HCT116 (cell line): ENCODE results near the gene HOXD11. TPM values are rescaled to one million over a fixed set of nuclear protein-coding genes. Genes with fewer than 3 reads are reported as not detected.

ENCODE experiments used
- ATAC-seq: fragments of 200-7000 bp; cut with Tn5 transposase; 2 replicates; pipeline ENCODE4 v1.9.1; 2020; ENCODE audit warnings: mild to moderate bottlenecking, moderate library complexity
- BruUV-seq: library from RNA; stranded (reverse); fragments of 400-500 nt; replicated peaks from 2 replicates; lab custom pipeline; 2021; lab: Mats Ljungman, UMichigan
- CTCF ChIA-PET: fragments of 300-600 bp; sonication (Branson Sonifier 250); formaldehyde crosslinking; loops from one replicate; lab custom pipeline; 2021; ENCODE audit warnings: antibody characterized with exemption; lab: Charles Lee
- POLR2A ChIA-PET: fragments of 300-600, 350-600 bp; sonication (Branson Sonifier 250); formaldehyde crosslinking; loops from one replicate; lab custom pipeline; 2021; ENCODE audit warnings: antibody characterized with exemption; lab: Charles Lee
- RAD21 ChIA-PET, 2 experiments: fragments of 300-600 bp; sonication (Branson Sonifier 250); formaldehyde crosslinking; loops; one replicate each; lab custom pipeline; 2023; ENCODE audit warnings: low total read pairs in 2 of 2; ENCODE audit not compliant: uncharacterized antibody in 2 of 2, unreplicated experiment in 2 of 2, low non-redundant PET in 1 of 2; lab: Charles Lee
- DNase-seq: peaks from one replicate; pipeline ENCODE4 v3.0.0-alpha.2; 2010; ENCODE audit warnings: low read depth, low spot score
- H2AFZ ChIP-seq: fragments of 200-600 bp; shearing (Covaris generic), sonication (generic); 2 replicates; pipeline ENCODE4 v1.6.1; 2017; ENCODE audit warnings: low read depth, mixed run types, mixed read lengths, antibody characterized with exemption, low read length; ENCODE audit not compliant: poor library complexity, severe bottlenecking
- H3K27ac ChIP-seq: 2 replicates; pipeline ENCODE4 v1.5.1; 2012; ENCODE audit warnings: low read depth, low read length
- H3K27me3 ChIP-seq: fragments of 200-600 bp; sonication (generic); 2 replicates; pipeline ENCODE4 v1.6.1; 2016; ENCODE audit warnings: mixed run types, low read length, mixed read lengths; ENCODE audit not compliant: insufficient read depth
- H3K36me3 ChIP-seq, 2 experiments: fragments of 200-500 bp in 1 of 2; fragments of 200-600 bp in 1 of 2; sonication (Bioruptor generic) in 1 of 2; sonication (generic) in 1 of 2; 2 replicates each; pipeline versions ENCODE4 v1.5.1 to v1.6.1; 2014 to 2016; ENCODE audit warnings: low read length in 2 of 2, inconsistent platforms in 1 of 2, mixed read lengths in 1 of 2, mixed run types in 1 of 2; ENCODE audit not compliant: insufficient read depth in 2 of 2, control insufficient read depth in 1 of 2
- H3K4me1 ChIP-seq, 2 experiments: fragments of 200-600 bp in 1 of 2; sonication (generic) in 1 of 2; 2 replicates each; pipeline versions ENCODE4 v1.5.1 to v1.6.1; 2012 to 2017; ENCODE audit warnings: low read length in 2 of 2, inconsistent platforms in 1 of 2, mild to moderate bottlenecking in 1 of 2, mixed read lengths in 1 of 2, mixed run types in 1 of 2, moderate library complexity in 1 of 2; ENCODE audit not compliant: insufficient read depth in 2 of 2, control insufficient read depth in 1 of 2
- H3K4me2 ChIP-seq: fragments of 200-600 bp; sonication (generic); 2 replicates; pipeline ENCODE4 v1.6.1; 2017; ENCODE audit warnings: mixed run types, low read length, mixed read lengths
- H3K4me3 ChIP-seq, 2 experiments: fragments of 200-600 bp in 1 of 2; sonication (generic) in 1 of 2; replicated peaks in 1 of 2; 2 replicates each; pipeline ENCODE4 v1.5.1; 2011 to 2016; ENCODE audit warnings: low read length in 2 of 2, control low read depth in 1 of 2, low read depth in 1 of 2, mild to moderate bottlenecking in 1 of 2, mixed read lengths in 1 of 2, mixed run types in 1 of 2
- H3K79me2 ChIP-seq: fragments of 200-600 bp; sonication (generic); 2 replicates; pipeline ENCODE4 v1.6.1; 2017; ENCODE audit warnings: mild to moderate bottlenecking, mixed run types, low read length, moderate library complexity, mixed read lengths; ENCODE audit not compliant: insufficient read depth
- H3K9ac ChIP-seq: fragments of 200-600 bp; sonication (generic); 2 replicates; pipeline ENCODE4 v1.6.1; 2016; ENCODE audit warnings: low read length, mixed read lengths
- H3K9me2 ChIP-seq: fragments of 200-600 bp; sonication (generic), shearing (Covaris generic); 2 replicates; pipeline ENCODE4 v1.6.1; 2017; ENCODE audit warnings: mixed run types, mild to moderate bottlenecking, moderate library complexity; ENCODE audit not compliant: insufficient read depth
- H3K9me3 ChIP-seq, 2 experiments: fragments of 200-500 bp in 1 of 2; fragments of 200-600 bp in 1 of 2; sonication (Bioruptor generic) in 1 of 2; sonication (generic) in 1 of 2; 2 replicates each; pipeline ENCODE4 v1.6.1; 2014 to 2017; ENCODE audit warnings: low read length in 2 of 2, mixed read lengths in 2 of 2, inconsistent platforms in 1 of 2, low read depth in 1 of 2, mild to moderate bottlenecking in 1 of 2, mixed run types in 1 of 2, moderate library complexity in 1 of 2; ENCODE audit not compliant: control insufficient read depth in 1 of 2, insufficient read depth in 1 of 2
- H4K20me1 ChIP-seq: fragments of 200-600 bp; sonication (generic), shearing (Covaris generic); 2 replicates; pipeline ENCODE4 v1.6.1; 2017; ENCODE audit warnings: mixed run types, mild to moderate bottlenecking, moderate library complexity; ENCODE audit not compliant: insufficient read depth
- CEBPB ChIP-seq: IDR thresholded peaks from 2 replicates; pipeline ENCODE4 v1.6.1; 2012; ENCODE audit warnings: low read depth
- EGR1 ChIP-seq: IDR thresholded peaks from 2 replicates; pipeline ENCODE4 v1.6.1; 2012; ENCODE audit warnings: low read depth
- ELF1 ChIP-seq: IDR thresholded peaks from 2 replicates; pipeline ENCODE4 v1.6.1; 2012; ENCODE audit warnings: low read depth, borderline replicate concordance
- EZH2 ChIP-seq: fragments of 200-600 bp; sonication (generic); IDR thresholded peaks from 2 replicates; pipeline ENCODE4 v1.6.1; 2017; ENCODE audit warnings: antibody characterized with exemption, mixed run types
- FOSL1 ChIP-seq: IDR thresholded peaks from 2 replicates; pipeline ENCODE4 v1.6.1; 2012; ENCODE audit warnings: low read depth
- JUND ChIP-seq: IDR thresholded peaks from 2 replicates; pipeline ENCODE4 v1.6.1; 2012
- MAX ChIP-seq: IDR thresholded peaks from 2 replicates; pipeline ENCODE4 v1.6.1; 2012
- POLR2A ChIP-seq: IDR thresholded peaks from 2 replicates; pipeline ENCODE4 v1.7.0; 2011; ENCODE audit warnings: borderline replicate concordance; ENCODE audit not compliant: insufficient read depth, insufficient read length; ENCODE audit errors: extremely low read depth
- SIN3A ChIP-seq: IDR thresholded peaks from 2 replicates; pipeline ENCODE4 v1.6.1; 2012; ENCODE audit warnings: low read depth
- SP1 ChIP-seq: IDR thresholded peaks from 2 replicates; pipeline ENCODE4 v1.6.1; 2012; ENCODE audit warnings: low read depth
- SRF ChIP-seq: IDR thresholded peaks from 2 replicates; pipeline ENCODE4 v1.6.1; 2012; ENCODE audit warnings: low read depth
- TCF7L2 ChIP-seq: IDR thresholded peaks from 2 replicates; pipeline ENCODE4 v1.7.0; 2011; ENCODE audit warnings: borderline replicate concordance, inconsistent platforms; ENCODE audit not compliant: insufficient read depth, insufficient read length; ENCODE audit errors: extremely low read depth
- YY1 ChIP-seq: IDR thresholded peaks from 2 replicates; pipeline ENCODE4 v1.6.1; 2011; ENCODE audit warnings: low read length, low read depth, moderate library complexity, mild to moderate bottlenecking; ENCODE audit not compliant: insufficient replicate concordance; ENCODE audit errors: extremely low read depth
- ZBTB33 ChIP-seq: IDR thresholded peaks from 2 replicates; pipeline ENCODE4 v1.6.1; 2011; ENCODE audit warnings: mild to moderate bottlenecking, low read length, moderate library complexity; ENCODE audit not compliant: insufficient replicate concordance; ENCODE audit errors: extremely low read depth
- ZFX ChIP-seq: fragments of 450-650 bp; IDR thresholded peaks from 2 replicates; pipeline ENCODE4 v1.6.1; 2017
- ZNF274 ChIP-seq: fragments of 200-500 bp; sonication (Bioruptor generic); IDR thresholded peaks from 2 replicates; pipeline ENCODE4 v1.6.1; 2014; ENCODE audit warnings: mild to moderate bottlenecking, low read depth, low read length, inconsistent platforms
- intact Hi-C: fragments of 100-400 bp; cut with micrococcal nuclease; formaldehyde crosslinking; loops from 2 replicates; pipeline ENCODE4 v1.10.0; 2022
- total RNA-seq: library from RNA; stranded (reverse); gene quantifications from one replicate; pipeline ENCODE4 v1.2.1, GENCODE V29; 2021; ENCODE audit not compliant: unreplicated experiment
- TF ChIP-seq, protein P1 (sequence below): IDR thresholded peaks from 2 replicates; pipeline ENCODE4 v1.6.1; 2012; ENCODE audit warnings: low read depth

Gene HOXD11
- total RNA-seq, 1 experiment from 2014 or later = not detected

DNA sequence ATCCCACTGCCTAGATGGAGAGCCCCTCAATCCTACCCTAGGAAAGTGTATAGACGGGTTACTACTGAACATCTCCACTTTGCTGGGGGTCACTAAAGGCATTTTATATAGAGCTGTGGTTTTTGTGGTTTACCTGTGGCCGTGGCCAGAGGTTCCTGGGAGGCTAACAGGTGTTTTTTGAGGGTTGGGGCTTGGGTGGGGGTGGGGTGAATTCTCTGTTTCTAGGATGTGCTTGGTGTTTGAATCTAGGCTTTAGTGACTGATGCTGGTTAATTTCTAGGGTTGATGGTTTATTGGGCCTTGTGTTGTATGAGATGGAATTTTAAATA, 30.1 kb downstream of the HOXD11 start:
- POLR2A ChIA-PET = no interaction called here
- ATAC-seq = no peak
- Histone ChIP-seq H3K4me1 (peaks cover 5 to 22% of the 10 kb centered on the region in 2 experiments; a peak in 3 of 4 replicates), H3K27ac (no peak overlapping the region), H4K20me1 (no peaks in the 10 kb centered on the region), H3K79me2 (no peaks in the 10 kb centered on the region), H3K9me3 (no peaks in the 10 kb centered on the region), H3K36me3 (no peaks in the 10 kb centered on the region), H3K4me2 (peak overlapping the region; percentile 75), H3K9ac (peak overlapping the region; percentile 58), H2AFZ (no peak overlapping the region), H3K4me3 (peak overlapping the region; percentile 52 to 61), H3K27me3 (no peaks in the 10 kb centered on the region), H3K9me2 (no peaks in the 10 kb centered on the region)
- BruUV-seq = no TSS peak
- CTCF ChIA-PET = interaction anchor here (1.1 to 1.4 kb wide), 4 partner anchors 10 to 515 kb away, joined by 4 to 5 read pairs (median 4); no protein-coding TSS in a partner anchor
- RAD21 ChIA-PET = interaction anchor here in 1 of 2 experiments (1.3 kb wide), 1 partner anchor 318 kb away, joined by 3 read pairs; no protein-coding TSS in a partner anchor
- DNase-seq = no peak
- TF ChIP-seq SIN3A (no peak), MAX (no peak)
- intact Hi-C loops = no loop called here

- Histone ChIP-seq H3K9me2 (no peaks in the 10 kb centered on the region), H3K9me3 (no peaks in the 10 kb centered on the region), H3K4me2 (no peak overlapping the region), H3K79me2 (no peaks in the 10 kb centered on the region), H4K20me1 (no peaks in the 10 kb centered on the region), H3K4me1 (peaks cover 5 to 22% of the 10 kb centered on the region in 2 experiments; a peak in 3 of 4 replicates), H2AFZ (no peak overlapping the region), H3K27ac (no peak overlapping the region), H3K36me3 (no peaks in the 10 kb centered on the region), H3K4me3 (no peak overlapping the region), H3K9ac (no peak overlapping the region), H3K27me3 (no peaks in the 10 kb centered on the region)
- POLR2A ChIA-PET = no interaction called here
- no peak for ATAC-seq
- RAD21 ChIA-PET = interaction anchor here (1.3 kb wide), 2 partner anchors 317 kb away, joined by 3 read pairs; no protein-coding TSS in a partner anchor
- intact Hi-C loops = no loop called here
- CTCF ChIA-PET = interaction anchor here (1.1 to 1.4 kb wide), 3 partner anchors 11 to 515 kb away, joined by 4 read pairs; no protein-coding TSS in a partner anchor
- no peak for DNase-seq
- BruUV-seq = no TSS peak
- no peak for TF ChIP-seq POLR2A
- no peak for TF ChIP-seq FOSL1
- no peak for TF ChIP-seq ZNF274
- no peak for TF ChIP-seq YY1
- no peak for TF ChIP-seq ZFX
- TF ChIP-seq JUND = no peak
- no peak for TF ChIP-seq EGR1
- TF ChIP-seq, protein P1, sequence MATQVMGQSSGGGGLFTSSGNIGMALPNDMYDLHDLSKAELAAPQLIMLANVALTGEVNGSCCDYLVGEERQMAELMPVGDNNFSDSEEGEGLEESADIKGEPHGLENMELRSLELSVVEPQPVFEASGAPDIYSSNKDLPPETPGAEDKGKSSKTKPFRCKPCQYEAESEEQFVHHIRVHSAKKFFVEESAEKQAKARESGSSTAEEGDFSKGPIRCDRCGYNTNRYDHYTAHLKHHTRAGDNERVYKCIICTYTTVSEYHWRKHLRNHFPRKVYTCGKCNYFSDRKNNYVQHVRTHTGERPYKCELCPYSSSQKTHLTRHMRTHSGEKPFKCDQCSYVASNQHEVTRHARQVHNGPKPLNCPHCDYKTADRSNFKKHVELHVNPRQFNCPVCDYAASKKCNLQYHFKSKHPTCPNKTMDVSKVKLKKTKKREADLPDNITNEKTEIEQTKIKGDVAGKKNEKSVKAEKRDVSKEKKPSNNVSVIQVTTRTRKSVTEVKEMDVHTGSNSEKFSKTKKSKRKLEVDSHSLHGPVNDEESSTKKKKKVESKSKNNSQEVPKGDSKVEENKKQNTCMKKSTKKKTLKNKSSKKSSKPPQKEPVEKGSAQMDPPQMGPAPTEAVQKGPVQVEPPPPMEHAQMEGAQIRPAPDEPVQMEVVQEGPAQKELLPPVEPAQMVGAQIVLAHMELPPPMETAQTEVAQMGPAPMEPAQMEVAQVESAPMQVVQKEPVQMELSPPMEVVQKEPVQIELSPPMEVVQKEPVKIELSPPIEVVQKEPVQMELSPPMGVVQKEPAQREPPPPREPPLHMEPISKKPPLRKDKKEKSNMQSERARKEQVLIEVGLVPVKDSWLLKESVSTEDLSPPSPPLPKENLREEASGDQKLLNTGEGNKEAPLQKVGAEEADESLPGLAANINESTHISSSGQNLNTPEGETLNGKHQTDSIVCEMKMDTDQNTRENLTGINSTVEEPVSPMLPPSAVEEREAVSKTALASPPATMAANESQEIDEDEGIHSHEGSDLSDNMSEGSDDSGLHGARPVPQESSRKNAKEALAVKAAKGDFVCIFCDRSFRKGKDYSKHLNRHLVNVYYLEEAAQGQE = no peak
- TF ChIP-seq CEBPB = no peak
- no peak for TF ChIP-seq SIN3A
- no peak for TF ChIP-seq ZBTB33
- TF ChIP-seq TCF7L2 = no peak
- TF ChIP-seq SP1 = no peak
- no peak for TF ChIP-seq EZH2
- no peak for TF ChIP-seq SRF
- no peak for TF ChIP-seq ELF1
Measured at GRCh38 chr2:176137906-176138305, 30.8 kb downstream of the HOXD11 start.
